Posterior vena cava (tissue), 2 donors: ENCODE data around the gene MRPS6. TPM values are rescaled to one million over a fixed set of nuclear protein-coding genes. Genes with fewer than 3 reads are reported as not detected.

Experiments
- DNase-seq: peaks from one replicate; pipeline ENCODE4 v3.0.0-alpha.2; 2020; ENCODE audit warnings: low spot score
- intact Hi-C, 2 donors: fragments of 100-400 bp; cut with DNase I; formaldehyde crosslinking; loops; one replicate each; pipeline versions ENCODE4 v1.14.1 to v1.14.2; 2022 to 2023
- total RNA-seq, 2 donors: library from RNA; stranded (reverse); fragmentation: NEBNext Ultra II Directional; extraction: Animal tissue kit (Norgen Biotek cat#: 25700); gene quantifications; one replicate each; pipeline ENCODE4 v1.2.1, GENCODE V29; 2021
- donor health status: DM: yes; HTN: yes; CAD: no.
- donor health status: DM: yes; HTN: yes; CAD: no.

The MRPS6 gene
- total RNA-seq, 2 donors from 2014 or later = 45.8 to 64.0 TPM

DNA sequence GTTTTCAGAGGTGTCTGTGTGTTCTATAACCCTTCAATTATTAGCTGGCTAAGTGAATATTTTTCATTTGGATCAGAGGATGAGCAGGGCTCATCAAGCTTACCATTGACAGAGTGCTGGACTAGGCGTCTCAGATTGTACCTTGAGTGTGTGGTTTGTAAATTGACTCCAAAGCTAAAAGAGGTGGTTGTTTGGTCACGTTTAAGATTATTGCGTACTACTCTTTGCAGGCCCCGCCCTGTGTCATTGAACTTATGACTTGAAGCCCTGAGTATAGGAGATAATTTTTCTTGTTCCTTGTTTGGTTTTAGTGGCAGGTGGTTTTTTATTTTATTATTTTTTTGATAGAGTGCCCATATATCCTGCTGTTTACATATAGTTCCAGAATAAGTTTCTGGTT, 17.7 kb downstream of the MRPS6 start:
- intact Hi-C loops = no loop called here
- DNase-seq = no peak

DNA sequence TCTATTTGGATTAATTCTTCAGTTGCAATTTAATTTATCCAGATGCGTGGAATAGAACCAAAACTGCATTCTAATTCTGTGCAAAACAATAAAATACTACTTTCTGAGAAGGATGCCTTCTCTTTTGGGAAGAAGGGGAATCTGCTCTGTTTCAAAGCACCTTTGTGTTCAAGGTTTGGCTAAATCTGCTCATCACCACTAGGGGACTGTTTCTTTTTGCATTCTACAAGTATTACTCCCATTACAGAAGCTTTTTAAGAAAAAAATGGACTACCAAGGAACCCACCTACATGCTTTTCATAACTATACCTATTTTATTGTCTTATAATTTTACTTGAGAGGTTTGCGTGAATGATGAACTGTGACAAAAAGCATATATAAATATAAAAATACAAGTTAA, 18.2 kb downstream of the MRPS6 start:
- intact Hi-C loops = no loop called here
- DNase-seq = no peak

DNA sequence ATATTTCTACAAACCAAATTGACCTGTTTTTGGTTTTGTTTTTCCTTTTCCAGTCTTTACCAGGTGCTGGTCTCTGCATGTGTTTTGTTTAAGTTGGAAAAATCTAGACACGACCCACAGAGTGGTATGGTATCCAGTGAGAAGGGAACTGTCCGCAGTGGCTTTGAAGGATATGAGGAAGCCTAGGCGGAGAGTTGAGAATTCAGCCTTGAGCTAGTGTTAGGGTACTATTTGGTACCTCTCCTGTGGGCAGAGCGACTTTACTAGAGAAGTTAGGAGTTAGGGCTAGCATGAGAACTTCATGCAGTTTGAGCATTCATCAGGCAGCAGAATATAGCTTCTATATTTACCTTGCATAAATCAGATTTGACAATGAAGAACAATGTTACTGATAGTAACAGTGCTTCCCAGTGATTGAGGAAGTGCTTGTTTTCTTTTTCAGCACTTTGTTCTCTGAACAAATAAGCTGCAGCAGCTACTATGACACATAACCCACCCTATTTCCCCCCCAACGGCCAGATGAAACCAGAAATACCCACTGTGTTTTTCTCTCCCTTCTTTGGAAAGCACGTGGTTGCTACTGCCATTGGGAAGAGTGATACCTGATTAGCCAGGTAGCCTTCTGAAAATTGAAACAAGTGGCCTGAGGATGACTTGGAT, 19.0 kb downstream of the MRPS6 start:
- no peak for DNase-seq
- intact Hi-C loops = no loop called here

DNA sequence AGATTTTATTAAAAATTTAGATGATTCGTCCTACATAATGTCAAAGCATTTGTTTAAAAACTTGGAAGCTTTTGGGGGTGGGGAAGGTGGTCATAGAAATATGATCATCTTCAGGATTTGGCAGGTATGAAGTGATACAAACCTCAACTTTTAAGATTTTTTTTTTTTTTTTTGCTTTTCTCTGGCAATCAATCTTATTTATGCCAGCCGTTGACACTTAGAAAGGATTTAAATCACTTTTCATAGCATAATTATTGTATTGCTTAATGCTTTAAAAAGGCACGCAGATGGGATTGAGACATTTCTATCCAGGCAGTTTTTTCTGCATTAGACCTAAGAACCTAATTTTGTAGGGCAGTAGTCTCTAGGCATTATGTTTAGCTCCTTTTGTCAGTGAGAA, 19.7 kb downstream of the MRPS6 start:
- no peak for DNase-seq
- intact Hi-C loops = no loop called here

DNA sequence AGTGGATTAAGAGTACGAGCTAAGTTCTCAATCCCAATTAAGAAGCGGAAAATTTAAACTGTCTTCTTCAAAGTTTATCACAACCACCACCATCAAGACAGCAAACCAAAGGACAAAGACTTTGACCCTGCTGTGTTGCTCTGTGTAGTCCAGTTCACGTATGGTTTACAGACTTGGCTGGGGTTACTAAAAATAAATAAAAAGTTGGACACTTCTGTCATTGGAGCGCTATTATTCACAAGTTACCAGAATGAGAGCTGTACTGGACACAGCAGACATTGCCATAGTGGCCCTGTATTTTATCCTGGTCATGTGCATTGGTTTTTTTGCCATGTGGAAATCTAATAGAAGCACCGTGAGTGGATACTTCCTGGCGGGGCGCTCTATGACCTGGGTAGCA, 21.6 kb downstream of the MRPS6 start:
- DNase-seq = no peak
- intact Hi-C loops = no loop called here

DNA sequence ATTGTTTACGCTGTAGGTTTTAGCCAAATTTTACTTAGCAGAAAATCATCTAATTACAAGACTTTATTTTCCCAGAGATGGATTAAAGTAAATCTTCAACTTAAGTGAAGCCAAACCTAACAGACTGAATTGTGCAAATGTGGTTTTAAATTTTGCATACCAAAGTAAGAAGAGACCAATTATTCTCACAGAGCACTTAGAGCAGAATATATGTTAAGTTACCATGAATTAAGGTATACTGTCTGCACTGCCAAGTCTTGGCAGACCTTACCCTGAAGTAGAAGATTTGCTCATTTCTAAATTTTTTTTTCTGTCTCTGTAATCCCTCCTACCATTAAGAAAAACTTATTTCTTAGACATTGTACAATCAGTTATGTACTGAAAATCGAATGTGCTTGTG, 24.1 kb downstream of the MRPS6 start:
- intact Hi-C loops = no loop called here
- DNase-seq = no peak

DNA sequence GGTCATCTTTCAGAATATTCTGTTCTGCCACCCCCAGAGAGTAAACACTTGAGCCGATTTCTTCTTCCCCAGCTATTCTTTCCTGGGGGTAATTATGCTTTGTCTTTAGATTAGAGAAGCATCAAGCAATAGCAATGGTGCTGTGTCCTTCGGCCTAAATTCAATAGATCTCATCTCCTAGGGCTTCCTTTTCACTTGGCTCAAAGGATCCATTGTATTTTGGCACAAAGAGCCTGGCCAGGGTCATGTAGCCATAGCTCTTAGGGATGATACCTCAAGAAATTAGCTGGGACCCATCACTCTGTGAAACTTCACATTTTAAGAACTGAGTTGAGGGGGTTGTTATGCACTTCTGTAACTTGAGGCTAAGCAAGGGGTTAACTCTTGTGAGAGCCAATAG, 27.0 kb downstream of the MRPS6 start:
- no peak for DNase-seq
- intact Hi-C loops = no loop called here

DNA sequence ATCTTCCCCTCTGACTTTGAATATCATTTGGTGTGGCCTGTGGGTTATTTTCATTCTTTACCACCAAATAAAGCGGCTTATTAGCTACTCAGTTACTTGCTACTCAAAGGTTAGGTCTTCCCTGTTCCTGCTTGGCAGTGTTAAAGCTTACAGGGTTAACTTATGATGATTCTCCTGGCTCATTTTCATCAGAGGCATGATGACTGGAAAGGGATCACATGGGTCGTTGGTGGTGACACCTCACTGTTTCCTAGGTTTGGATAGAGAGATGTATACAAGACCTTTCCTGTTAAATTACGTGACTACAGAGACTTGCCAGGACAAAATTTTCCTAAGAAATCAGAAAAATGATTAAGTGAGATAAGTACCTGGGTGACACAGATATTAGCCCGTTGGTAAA, 27.4 kb downstream of the MRPS6 start:
- intact Hi-C loops = no loop called here
- no peak for DNase-seq

DNA sequence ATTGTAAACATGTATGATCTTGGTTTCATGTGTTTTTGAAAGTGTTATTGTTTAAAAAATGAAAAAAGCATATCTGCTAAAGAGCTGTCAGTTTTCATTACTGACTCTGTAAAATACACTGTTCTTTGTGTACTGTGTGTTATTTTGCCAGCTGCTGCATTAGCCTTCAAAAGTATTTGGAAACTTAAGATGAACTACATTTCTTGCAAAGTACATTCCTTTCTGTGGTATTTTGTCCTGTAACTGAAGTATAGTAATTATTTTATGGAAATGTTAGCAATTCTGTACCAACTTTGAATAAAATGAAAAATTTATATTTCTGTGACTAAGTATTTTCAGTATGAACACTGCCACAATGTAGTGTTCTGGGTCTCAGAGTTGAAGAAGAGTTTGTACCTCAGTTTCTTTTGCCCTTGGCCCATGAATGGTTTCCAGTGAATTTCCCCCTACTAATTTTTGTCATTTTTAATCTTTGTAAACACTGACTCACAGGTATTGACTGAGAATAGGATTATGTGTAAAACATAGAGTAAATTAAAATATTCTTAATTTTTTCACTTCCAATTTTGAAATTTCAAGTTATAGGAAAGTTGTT, 32.7 kb downstream of the MRPS6 start:
- intact Hi-C loops = no loop called here
- DNase-seq = no peak

DNA sequence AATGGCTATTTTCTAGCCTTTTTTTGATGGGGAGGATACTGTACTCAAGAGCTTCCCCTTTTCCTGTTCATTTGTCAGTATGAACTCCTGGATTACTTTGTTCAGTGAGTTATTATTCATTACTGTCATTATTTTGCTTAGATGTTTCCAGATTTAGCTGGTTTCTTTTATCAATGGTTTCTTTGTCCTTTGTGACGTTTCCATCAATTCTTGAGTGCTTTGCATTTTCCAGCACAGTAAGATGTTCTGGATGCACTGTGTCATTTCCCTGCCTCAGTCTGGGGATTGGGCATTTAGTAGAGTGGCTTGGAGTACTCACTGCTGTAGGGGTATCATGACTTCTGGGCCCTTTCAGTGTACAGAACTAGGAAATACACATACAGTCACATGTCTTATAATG, 34.2 kb downstream of the MRPS6 start:
- intact Hi-C loops = no loop called here
- DNase-seq = no peak

DNA sequence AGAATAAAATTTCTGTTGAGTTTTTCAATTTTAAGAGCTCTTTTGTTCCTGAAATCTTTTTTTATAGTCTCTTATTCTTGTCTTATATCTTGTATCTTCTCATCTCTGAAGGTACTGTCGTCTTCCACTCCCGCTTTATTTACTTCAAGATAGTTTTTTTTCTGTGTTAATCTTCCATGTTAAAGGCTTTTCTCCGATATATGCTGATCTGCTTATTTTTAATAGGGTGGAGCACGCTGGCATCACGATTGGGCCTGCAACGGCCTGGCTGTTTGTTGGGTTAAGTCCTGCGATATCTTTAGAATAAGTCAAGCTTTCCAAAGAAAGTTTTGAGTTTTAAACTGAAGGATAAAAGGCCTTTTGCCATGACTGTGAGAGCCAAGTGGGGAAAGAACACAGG, 35.7 kb downstream of the MRPS6 start:
- intact Hi-C loops = no loop called here
- no peak for DNase-seq

DNA sequence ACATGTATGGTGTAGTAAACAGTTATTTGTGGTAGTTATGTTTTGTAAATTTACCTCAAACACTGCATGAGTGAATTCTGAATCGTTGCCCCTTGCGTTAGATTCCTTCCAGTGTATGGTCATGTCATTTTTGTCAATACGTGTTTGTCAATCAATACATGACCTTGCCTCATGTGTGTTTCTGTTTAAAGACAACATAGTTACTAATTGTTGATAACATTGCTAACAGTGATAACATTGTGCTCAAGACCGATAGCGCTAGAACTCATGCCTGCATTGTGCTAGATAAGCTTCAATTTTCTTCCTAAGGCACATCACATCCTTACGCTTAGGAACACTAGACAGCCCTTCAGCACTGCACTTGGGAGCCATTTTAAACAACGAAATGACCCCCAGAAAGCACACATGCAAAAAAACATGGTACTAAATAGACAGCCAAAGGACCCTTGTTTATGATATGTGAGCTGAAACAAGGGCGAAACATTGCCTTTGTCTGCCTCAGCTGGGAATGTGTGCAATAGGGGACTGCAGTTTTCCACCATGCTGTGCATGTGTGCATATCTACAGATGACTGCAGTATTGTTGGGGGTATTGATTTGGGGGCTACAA, 37.3 kb downstream of the MRPS6 start:
- no peak for DNase-seq
- intact Hi-C loops = loop anchor here in 1 of 2 donors (10.0 kb wide), 1 partner anchor 1406 kb away; no protein-coding TSS in a partner anchor

DNA sequence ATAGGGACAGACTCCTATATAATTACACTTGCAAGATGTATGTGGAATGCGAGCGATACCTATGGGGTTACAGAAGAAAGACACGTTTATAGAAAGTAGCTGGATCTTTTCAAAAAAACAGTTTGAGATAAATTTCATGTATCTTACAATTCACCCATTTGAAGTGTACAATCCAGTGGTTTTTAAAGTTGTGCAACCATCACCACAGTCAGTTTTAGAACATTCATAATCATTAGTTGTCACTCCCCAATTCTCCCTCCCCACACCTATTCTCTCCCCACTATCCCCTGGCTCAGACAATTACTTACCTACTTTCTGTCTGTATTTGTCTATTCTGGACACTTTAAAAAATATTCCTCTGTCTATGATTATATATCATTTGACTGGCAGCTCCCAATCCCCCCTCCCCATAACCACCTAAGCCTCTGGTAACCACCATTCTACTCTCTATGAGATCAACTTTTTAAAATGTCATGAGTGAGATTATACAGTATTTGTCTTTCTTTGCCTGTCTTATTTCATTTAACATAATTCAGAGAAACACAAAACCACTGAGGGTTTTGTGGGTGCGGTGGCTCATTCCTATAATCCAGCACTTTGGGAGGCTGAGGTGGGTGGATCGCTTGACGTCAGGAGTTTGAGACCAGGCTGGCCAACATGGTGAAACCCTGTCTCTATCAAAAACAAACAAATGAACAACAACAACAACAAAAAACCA, 39.1 kb downstream of the MRPS6 start:
- DNase-seq = no peak
- intact Hi-C loops = loop anchor here in 1 of 2 donors (1.0 to 10.0 kb wide), 2 partner anchors 35 to 1408 kb away; no protein-coding TSS in a partner anchor

DNA sequence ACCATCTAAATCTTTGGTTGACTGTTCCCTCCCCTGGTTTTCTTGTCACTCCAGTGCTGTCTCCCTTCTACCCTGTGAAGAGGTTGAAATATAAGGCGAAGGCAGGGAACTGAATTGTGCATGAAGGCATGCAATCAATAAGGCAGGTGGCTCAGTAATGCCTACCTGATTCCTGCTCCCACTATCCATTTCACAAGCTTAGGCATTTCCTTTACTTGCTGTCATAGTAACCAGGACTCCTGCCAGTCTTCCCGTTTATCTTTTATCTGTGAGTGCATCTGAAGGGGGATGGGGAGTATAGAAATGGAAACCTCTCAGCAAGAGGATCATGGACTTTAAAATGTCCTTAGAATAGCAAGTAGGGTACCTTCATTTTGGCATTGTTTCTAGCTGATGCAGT, 40.5 kb downstream of the MRPS6 start:
- DNase-seq = no peak
- intact Hi-C loops = loop anchor here in 1 of 2 donors (10.0 kb wide), 1 partner anchor 1409 kb away; no protein-coding TSS in a partner anchor

DNA sequence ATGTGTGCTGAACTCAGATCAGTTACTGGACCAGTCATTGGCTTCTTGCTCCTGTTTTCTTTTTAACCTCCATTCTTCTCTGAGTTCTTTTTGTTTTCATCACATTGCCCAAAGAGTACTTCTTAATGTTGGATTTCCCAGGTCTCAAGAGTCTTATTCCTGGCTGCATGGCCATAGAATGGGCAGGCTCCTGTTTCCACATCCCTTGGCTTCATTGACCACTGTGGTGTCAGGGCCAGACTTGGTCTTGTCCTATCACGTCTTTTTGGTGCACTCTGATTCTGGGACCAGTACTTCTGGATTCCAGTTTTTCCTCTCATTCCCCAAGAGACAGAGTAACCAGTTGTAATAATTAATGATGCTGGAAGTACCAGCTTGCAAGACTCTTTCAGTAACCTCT, 41.8 kb downstream of the MRPS6 start:
- intact Hi-C loops = loop anchor here in 1 of 2 donors (10.0 kb wide), 1 partner anchor 1410 kb away; no protein-coding TSS in a partner anchor
- DNase-seq = no peak

DNA sequence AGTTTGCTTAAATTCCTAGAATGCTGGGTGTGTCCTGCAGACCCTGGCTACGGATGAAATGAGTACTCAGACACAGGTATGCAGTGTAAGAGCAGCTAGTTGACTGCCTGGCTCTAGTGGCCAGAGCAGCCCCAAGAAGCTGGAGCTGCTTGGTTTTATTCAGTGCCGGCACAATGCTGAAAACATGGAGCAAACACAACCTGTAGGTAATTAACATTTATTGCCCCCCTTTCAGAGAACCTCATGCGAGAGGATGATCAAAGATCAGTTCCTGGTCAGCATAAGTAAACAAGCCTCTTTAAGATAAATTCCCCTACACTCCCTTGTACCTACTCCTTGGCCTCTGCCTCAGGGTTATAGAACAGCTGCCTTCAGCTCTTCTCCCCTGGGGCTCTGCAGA, 43.2 kb downstream of the MRPS6 start:
- intact Hi-C loops = loop anchor here in 1 of 2 donors (10.0 kb wide), 1 partner anchor 1412 kb away; no protein-coding TSS in a partner anchor
- DNase-seq = no peak

DNA sequence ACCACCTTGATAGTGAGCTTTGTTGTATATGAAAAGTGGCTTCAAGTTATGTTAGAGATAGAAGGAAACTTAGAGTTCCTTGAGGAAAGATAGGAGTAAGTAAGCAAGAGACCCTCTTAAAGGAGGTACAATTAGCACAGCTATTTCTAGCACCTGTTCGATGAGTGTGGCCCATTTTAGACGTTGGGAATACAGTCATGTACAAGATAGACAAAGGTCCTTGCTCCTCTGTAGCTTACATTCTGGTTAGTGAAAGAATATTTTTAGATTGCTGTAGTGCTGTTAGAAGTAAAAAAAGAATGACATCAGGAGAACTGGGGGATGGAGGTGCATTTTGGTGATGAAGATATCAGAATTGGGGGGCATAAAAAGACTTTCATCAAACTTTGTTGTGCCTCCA, 47.5 kb downstream of the MRPS6 start:
- intact Hi-C loops = no loop called here
- no peak for DNase-seq

DNA sequence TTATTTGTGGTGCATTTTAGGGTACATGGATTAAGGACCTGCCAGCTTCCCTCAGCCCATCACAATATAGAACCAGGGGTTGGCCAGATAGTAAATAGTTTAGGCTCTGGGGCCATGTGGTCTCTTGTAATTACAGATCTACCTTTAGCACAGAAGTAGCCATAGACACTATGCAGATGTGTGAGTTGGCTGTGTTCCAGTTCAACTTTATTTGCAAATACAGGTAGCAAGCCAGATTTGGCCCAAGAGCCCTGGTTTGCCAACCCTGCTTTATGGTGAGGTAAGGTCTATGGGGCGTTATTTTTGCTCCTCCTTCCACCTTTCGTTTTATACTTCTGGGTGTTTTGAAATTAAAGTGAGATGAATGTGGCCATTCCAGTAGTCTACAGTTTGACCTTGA, 48.7 kb downstream of the MRPS6 start:
- intact Hi-C loops = no loop called here
- DNase-seq = no peak

DNA sequence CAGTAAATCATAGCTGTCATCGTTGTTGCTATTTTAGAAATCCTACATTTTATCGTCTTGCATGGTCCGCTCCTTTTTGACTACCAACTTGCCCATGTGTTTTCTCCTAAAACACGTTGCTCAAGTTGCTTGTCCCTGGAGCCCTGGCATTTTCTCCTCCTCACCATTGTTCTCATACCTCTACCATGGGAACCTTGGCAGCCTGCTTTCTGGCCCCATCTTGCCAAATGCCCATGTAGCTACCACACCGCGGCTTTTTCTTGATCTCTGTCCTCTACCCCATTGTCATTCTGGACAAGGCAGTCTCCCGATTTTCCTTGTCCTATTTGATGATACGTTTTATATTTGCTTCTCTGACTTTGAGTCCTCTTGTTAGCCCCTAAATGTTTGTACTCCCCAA, 50.2 kb downstream of the MRPS6 start:
- intact Hi-C loops = no loop called here
- DNase-seq = no peak

DNA sequence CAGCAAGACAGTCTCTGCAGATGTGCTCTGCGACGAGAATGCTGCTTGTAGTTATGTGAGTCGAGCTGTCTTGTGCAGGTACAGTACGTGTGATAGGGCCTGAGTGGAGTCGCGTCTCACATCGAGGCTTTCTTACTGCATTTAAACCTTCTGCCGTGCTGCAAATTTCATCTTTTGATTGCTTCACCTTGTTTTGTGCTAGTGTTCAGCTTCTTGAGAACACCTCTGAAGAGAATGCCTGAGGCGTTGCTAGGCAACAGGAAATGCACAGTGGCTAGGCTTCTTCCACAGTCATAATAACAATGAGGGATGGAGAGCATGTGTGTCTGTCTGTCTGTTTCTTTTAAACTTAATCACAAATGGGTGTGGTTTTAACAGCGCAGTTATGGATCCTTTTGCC, 52.9 kb downstream of the MRPS6 start:
- intact Hi-C loops = no loop called here

More for the DNA sequence above, 52.9 kb downstream of the MRPS6 start:
- no peak for DNase-seq
